GM10266 (cell line): ENCODE results near the gene SVEP1.

Experiments
- DNase-seq: peaks from one replicate; pipeline ENCODE4 v3.0.0; 2012; ENCODE audit errors: extremely low spot score
- CTCF ChIP-seq: IDR thresholded peaks from 2 replicates; pipeline ENCODE4 v1.5.1; 2012; ENCODE audit warnings: mild to moderate bottlenecking, low read depth; ENCODE audit not compliant: control insufficient read depth, insufficient read depth; ENCODE audit errors: missing control alignments

Gene SVEP1

GRCh38 chr9:110561826-110562225 is 17.7 kb downstream of the SVEP1 start:
- no peak for DNase-seq
- TF ChIP-seq CTCF = no peak

- DNase-seq = no peak
- TF ChIP-seq CTCF = no peak
Observed at GRCh38 chr9:110559869-110560268, 19.7 kb downstream of the SVEP1 start.

- no peak for DNase-seq
- no peak for TF ChIP-seq CTCF
Observed at GRCh38 chr9:110555551-110556331, 23.8 kb downstream of the SVEP1 start.

- no peak for DNase-seq
- TF ChIP-seq CTCF = no peak
Observed at GRCh38 chr9:110546411-110546871, 33.1 kb downstream of the SVEP1 start.

GRCh38 chr9:110545705-110546104 is 33.8 kb downstream of the SVEP1 start:
- TF ChIP-seq CTCF = no peak
- no peak for DNase-seq

GRCh38 chr9:110543631-110544051 is 35.9 kb downstream of the SVEP1 start:
- TF ChIP-seq CTCF = no peak
- no peak for DNase-seq

- no peak for DNase-seq
- TF ChIP-seq CTCF = no peak
Observed at GRCh38 chr9:110541950-110542349, 37.6 kb downstream of the SVEP1 start.
